Adrenal gland (tissue), 12 donors: ENCODE measurements around the gene S100A8. TPM values are rescaled to one million over a fixed set of nuclear protein-coding genes. Genes with fewer than 3 reads are reported as not detected.

Experiments used
- DNase-seq, 7 donors: peaks; one replicate each; pipeline ENCODE4 v3.0.0-alpha.2; 2019 to 2020
- H3K27ac ChIP-seq, 5 donors: fragments of 200-600 bp; sonication (generic) in 4 of 5; 1 replicate in 3 of 5; 2 replicates in 2 of 5; pipeline versions ENCODE4 v1.5.1 to v1.8.0; 2016 to 2020; ENCODE audit warnings: mild to moderate bottlenecking in 1 of 5
- H3K27me3 ChIP-seq: fragments of 200-600 bp; 2 replicates; pipeline ENCODE4 v1.8.0; 2021
- H3K36me3 ChIP-seq, 2 donors: fragments of 200-600 bp; replicated peaks in 1 of 2; 1 replicate in 1 of 2; 2 replicates in 1 of 2; pipeline versions ENCODE4 v1.5.1 to v1.8.0; 2018 to 2022
- H3K4me1 ChIP-seq, 2 donors: fragments of 200-600 bp; replicated peaks in 1 of 2; 1 replicate in 1 of 2; 2 replicates in 1 of 2; pipeline versions ENCODE4 v1.5.1 to v1.8.0; 2018 to 2021
- H3K4me3 ChIP-seq, 4 donors: fragments of 200-600 bp; sonication (generic) in 3 of 4; one replicate each; pipeline ENCODE4 v1.5.1; 2016 to 2018
- H3K9me3 ChIP-seq, 3 donors: fragments of 200-600 bp; sonication (generic) in 1 of 3; replicated peaks in 1 of 3; 1 replicate in 2 of 3; 2 replicates in 1 of 3; pipeline versions ENCODE4 v1.5.1 to v1.8.0; 2016 to 2021
- POLR2A ChIP-seq, 2 donors: fragments of 450-650 bp; IDR thresholded peaks; one replicate each; pipeline ENCODE4 v1.6.1; 2017; ENCODE audit warnings: antibody characterized with exemption in 2 of 2, mild to moderate bottlenecking in 2 of 2, moderate library complexity in 1 of 2
- WGBS, 4 donors: extraction: QIAGEN DNeasy Blood & Tissue Kit in 2 of 4; methylation state at CpG; one replicate each; pipeline versions ENCODE4 v1.1.5 to v1.1.7; 2013 to 2017; 5-methylcytosine and 5-hydroxymethylcytosine counted together
- intact Hi-C, 2 donors: fragments of 100-400 bp; cut with DNase I; formaldehyde crosslinking; loops; one replicate each; pipeline versions ENCODE4 v1.14.1 to v1.15.0; 2022 to 2023
- polyA plus RNA-seq, 3 donors: library from polyadenylated mRNA; stranded (reverse); fragments of 200-250 nt in 2 of 3; fragments of 350-450 nt in 1 of 3; fragmentation: Illumina TruSeq in 1 of 3; extraction: RNeasy Lipid Tissue Mini Kit (QIAGEN cat#74804) in 1 of 3; gene quantifications; one replicate each; pipeline ENCODE4 v1.2.3, GENCODE V29; 2013 to 2014
- total RNA-seq, 9 donors: library from RNA; depleted of rRNA in 4 of 9; stranded (reverse); fragments of >200 nt in 4 of 9; fragments of 120-200 nt in 1 of 9; fragmentation: NEBNext Ultra II Directional in 1 of 9; extraction: Animal tissue kit (Norgen Biotek cat#: 25700) in 1 of 9; gene quantifications; one replicate each; pipeline versions ENCODE4 v1.1.0 to v1.2.4, GENCODE V29; 2013 to 2023
- TF ChIP-seq, protein P1 (sequence below), 6 experiments: fragments of 450-650 bp in 4 of 6; fragments of 200-600 bp in 2 of 6; sonication (generic) in 1 of 6; IDR thresholded peaks; 1 replicate in 5 of 6; 2 replicates in 1 of 6; pipeline versions ENCODE4 v1.5.1 to v1.8.0; 2016 to 2021; ENCODE audit warnings: antibody characterized with exemption in 6 of 6, mild to moderate bottlenecking in 2 of 6, moderate library complexity in 1 of 6
- donor health status: healthy with polysubstance abuse.
- donor health status: Bipolar disorder and iron deficiency.
- donor health status: DM: yes; HTN: yes; CAD: no.
- donor health status: DM: no; HTN: no; CAD: no.
- donor health status: DM: no; HTN: no; CAD: no.
- donor health status: DM: yes; HTN: yes; CAD: no.

S100A8 gene
- total and polyA plus RNA-seq, 12 donors, result 3.4 to 257 (median 58.0) TPM

DNA sequence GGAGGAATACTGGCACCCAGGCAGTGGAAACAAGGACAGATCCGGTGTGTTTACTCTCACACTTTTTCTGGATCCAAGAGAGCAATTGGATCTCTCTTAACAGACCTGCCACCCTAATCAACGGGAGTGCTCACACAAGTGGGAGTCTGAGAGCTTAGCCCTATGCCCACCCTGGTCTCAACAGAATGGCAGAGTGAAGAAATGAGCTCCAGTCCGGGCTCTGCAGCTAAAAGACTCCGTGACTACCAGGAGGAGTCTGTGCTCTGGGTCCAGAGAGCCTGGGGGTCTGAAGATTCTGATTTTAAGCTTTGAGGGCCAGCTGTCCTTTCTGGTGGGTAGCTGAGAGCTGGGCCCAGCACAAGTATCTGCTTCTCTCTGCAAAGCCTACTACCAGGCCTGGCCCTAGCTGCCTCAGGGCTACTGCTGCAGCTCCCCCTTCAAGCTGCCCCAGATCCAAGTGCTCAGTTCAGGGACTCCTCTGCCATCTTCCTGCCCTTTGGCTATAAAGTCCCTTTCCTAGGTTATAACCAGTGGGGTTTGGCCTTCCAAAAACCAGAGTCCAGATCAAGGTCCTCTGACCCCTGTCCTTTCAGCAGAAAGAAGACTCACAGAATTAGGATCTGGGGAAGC is 29.3 kb downstream of the S100A8 start:
- intact Hi-C loops, result no loop called here
- H3K27me3 ChIP-seq, result no peaks in the 10 kb centered on the region
- no peaks in the 10 kb centered on the region for H3K36me3 ChIP-seq
- no peaks in the 10 kb centered on the region for H3K4me1 ChIP-seq
- DNase-seq, result peak in 1 of 7 donors; percentile 33
- H3K4me3 ChIP-seq, result no peak overlapping the region
- no peak for TF ChIP-seq POLR2A (IDR thresholded peaks at IDR 0.05)
- TF ChIP-seq, protein P1, sequence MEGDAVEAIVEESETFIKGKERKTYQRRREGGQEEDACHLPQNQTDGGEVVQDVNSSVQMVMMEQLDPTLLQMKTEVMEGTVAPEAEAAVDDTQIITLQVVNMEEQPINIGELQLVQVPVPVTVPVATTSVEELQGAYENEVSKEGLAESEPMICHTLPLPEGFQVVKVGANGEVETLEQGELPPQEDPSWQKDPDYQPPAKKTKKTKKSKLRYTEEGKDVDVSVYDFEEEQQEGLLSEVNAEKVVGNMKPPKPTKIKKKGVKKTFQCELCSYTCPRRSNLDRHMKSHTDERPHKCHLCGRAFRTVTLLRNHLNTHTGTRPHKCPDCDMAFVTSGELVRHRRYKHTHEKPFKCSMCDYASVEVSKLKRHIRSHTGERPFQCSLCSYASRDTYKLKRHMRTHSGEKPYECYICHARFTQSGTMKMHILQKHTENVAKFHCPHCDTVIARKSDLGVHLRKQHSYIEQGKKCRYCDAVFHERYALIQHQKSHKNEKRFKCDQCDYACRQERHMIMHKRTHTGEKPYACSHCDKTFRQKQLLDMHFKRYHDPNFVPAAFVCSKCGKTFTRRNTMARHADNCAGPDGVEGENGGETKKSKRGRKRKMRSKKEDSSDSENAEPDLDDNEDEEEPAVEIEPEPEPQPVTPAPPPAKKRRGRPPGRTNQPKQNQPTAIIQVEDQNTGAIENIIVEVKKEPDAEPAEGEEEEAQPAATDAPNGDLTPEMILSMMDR (IDR thresholded peaks at IDR 0.05), result no peak
- no peak overlapping the region for H3K27ac ChIP-seq
- H3K9me3 ChIP-seq, result no peaks in the 10 kb centered on the region
- 81 to 90% (median 85%) methylated on average over 3 to 4 of the region's 4 CpGs for WGBS, 4 donors

DNA sequence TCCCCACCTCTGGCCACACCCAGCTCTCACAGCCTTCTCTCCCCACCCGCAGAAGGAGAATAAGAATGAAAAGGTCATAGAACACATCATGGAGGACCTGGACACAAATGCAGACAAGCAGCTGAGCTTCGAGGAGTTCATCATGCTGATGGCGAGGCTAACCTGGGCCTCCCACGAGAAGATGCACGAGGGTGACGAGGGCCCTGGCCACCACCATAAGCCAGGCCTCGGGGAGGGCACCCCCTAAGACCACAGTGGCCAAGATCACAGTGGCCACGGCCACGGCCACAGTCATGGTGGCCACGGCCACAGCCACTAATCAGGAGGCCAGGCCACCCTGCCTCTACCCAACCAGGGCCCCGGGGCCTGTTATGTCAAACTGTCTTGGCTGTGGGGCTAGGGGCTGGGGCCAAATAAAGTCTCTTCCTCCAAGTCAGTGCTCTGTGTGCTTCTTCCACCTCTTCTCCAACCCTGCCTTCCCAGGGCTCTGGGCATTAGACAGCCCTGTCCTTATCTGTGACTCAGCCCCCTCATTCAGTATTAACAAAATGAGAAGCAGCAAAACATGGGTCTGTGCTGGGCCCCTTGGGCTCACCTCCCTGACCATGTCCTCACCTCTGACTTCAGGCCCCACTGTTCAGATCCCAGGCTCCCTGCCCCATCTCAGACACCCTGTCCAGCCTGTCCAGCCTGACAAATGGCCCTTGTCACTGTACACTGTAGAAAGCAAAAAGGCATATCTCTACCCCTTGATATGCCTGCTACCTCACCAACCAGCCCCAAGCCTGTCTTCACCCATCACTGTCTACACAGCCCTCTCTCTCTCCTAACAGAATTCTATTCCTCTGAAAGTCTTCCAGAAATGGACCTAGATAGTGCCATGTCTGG is 30.0 kb downstream of the S100A8 start:
- intact Hi-C loops, result no loop called here
- DNase-seq, result no peak
- TF ChIP-seq POLR2A (IDR thresholded peaks at IDR 0.05), result no peak
- no peaks in the 10 kb centered on the region for H3K36me3 ChIP-seq
- H3K27me3 ChIP-seq, result no peaks in the 10 kb centered on the region
- peak overlapping the region in 1 of 5 donors; percentile 40 for H3K27ac ChIP-seq
- no peaks in the 10 kb centered on the region for H3K4me1 ChIP-seq
- no peaks in the 10 kb centered on the region for H3K9me3 ChIP-seq
- H3K4me3 ChIP-seq, result no peak overlapping the region
- 77 to 89% (median 87%) methylated on average over 7 to 11 of the region's 11 CpGs for WGBS, 4 donors

GRCh38 chr1:153360190-153360589 is 30.7 kb downstream of the S100A8 start:
- peak in 1 of 7 donors; percentile 37 for DNase-seq
- no peaks in the 10 kb centered on the region for H3K9me3 ChIP-seq
- 64 to 80% (median 69%) methylated on average over 2 of the region's 2 CpGs for WGBS, 4 donors
- H3K4me1 ChIP-seq, result no peaks in the 10 kb centered on the region
- TF ChIP-seq, protein P1 (IDR thresholded peaks at IDR 0.05), result no peak
- TF ChIP-seq POLR2A (IDR thresholded peaks at IDR 0.05), result no peak
- no peaks in the 10 kb centered on the region for H3K27me3 ChIP-seq
- no peaks in the 10 kb centered on the region for H3K36me3 ChIP-seq
- H3K4me3 ChIP-seq, result no peak overlapping the region
- intact Hi-C loops, result no loop called here
- H3K27ac ChIP-seq, result peak overlapping the region in 1 of 5 donors; percentile 40

DNA sequence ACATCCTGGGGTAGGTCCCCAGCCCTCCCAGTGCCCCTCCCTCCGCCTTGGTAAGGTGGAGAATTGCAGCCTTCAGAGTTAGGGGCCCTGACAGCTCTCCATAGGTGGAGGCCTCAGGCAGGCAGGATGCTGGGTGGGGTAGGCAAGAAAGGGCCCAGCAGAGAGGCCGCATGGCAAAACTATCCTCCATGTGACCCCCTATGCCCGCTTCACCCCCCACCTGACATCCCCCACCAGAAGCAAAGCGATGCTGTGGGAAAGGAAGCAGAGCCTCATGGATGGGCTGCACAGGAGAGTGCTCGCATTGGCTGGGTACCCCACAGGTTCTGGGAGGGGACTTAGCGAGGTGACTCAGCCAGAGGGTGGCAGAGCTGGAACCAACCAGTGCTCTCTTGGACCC is 31.6 kb downstream of the S100A8 start:
- intact Hi-C loops, result no loop called here
- Histone ChIP-seq H3K36me3 (no peaks in the 10 kb centered on the region), H3K9me3 (no peaks in the 10 kb centered on the region), H3K27ac (no peak overlapping the region), H3K27me3 (no peaks in the 10 kb centered on the region), H3K4me1 (no peaks in the 10 kb centered on the region), H3K4me3 (no peak overlapping the region)
- 71 to 89% (median 88%) methylated on average over 5 to 6 of the region's 6 CpGs for WGBS, 4 donors
- TF ChIP-seq, protein P1 (IDR thresholded peaks at IDR 0.05), result no peak
- no peak for TF ChIP-seq POLR2A (IDR thresholded peaks at IDR 0.05)
- peak in 1 of 7 donors; percentile 39 for DNase-seq
